HG02970 (cell line): ENCODE measurements around the gene LMX1A.

Experiments
- ATAC-seq: cut with Tn5 transposase; IDR thresholded peaks from one replicate; pipeline ENCODE4 v1.9.1; 2021; ENCODE audit warnings: mild to moderate bottlenecking, moderate library complexity, moderate number of reproducible peaks; ENCODE audit not compliant: unreplicated experiment, low FRiP score

The LMX1A gene

GRCh38 chr1:165281207-165281901 lies 75.2 kb downstream of the LMX1A start:
- no peak for ATAC-seq

- ATAC-seq: no peak
Observed at GRCh38 chr1:165279882-165280281, 76.6 kb downstream of the LMX1A start.

- no peak for ATAC-seq
Observed at GRCh38 chr1:165276314-165276713, 80.2 kb downstream of the LMX1A start.

- no peak for ATAC-seq
Observed at GRCh38 chr1:165265196-165265838, 91.2 kb downstream of the LMX1A start.

GRCh38 chr1:165259706-165260428 lies 96.6 kb downstream of the LMX1A start:
- ATAC-seq: no peak

- ATAC-seq: no peak
Observed at GRCh38 chr1:165259236-165259635, 97.3 kb downstream of the LMX1A start.

GRCh38 chr1:165257969-165258459 lies 98.5 kb downstream of the LMX1A start:
- ATAC-seq: peak; percentile 66

- ATAC-seq: no peak
Observed at GRCh38 chr1:165254896-165255625, 101.5 kb downstream of the LMX1A start.

GRCh38 chr1:165254376-165254775 lies 102.1 kb downstream of the LMX1A start:
- ATAC-seq: no peak

GRCh38 chr1:165253818-165254254 lies 102.7 kb downstream of the LMX1A start:
- no peak for ATAC-seq

GRCh38 chr1:165248969-165249571 lies 107.4 kb downstream of the LMX1A start:
- ATAC-seq: no peak

- no peak for ATAC-seq
Observed at GRCh38 chr1:165241952-165242351, 114.6 kb downstream of the LMX1A start.

GRCh38 chr1:165241321-165241720 lies 115.2 kb downstream of the LMX1A start:
- ATAC-seq: no peak

- no peak for ATAC-seq
Observed at GRCh38 chr1:165240492-165240891, 116.0 kb downstream of the LMX1A start.

- no peak for ATAC-seq
Observed at GRCh38 chr1:165239873-165240272, 116.6 kb downstream of the LMX1A start.

- ATAC-seq: no peak
Observed at GRCh38 chr1:165235777-165236291, 120.7 kb downstream of the LMX1A start.

GRCh38 chr1:165235155-165235776 lies 121.2 kb downstream of the LMX1A start:
- no peak for ATAC-seq

GRCh38 chr1:165234149-165234548 lies 122.4 kb downstream of the LMX1A start:
- ATAC-seq: no peak

- ATAC-seq: no peak
Observed at GRCh38 chr1:165228676-165229075, 127.8 kb downstream of the LMX1A start.
